ENCODE results near the gene FMNL2.

Gene FMNL2

GRCh38 chr2:152581360-152581759, 246.4 kb downstream of the FMNL2 start:
- no peak overlapping the region for H3K4me3 ChIP-seq (ENCODE audit: low read depth, low read length)
- in situ Hi-C loops (cut with HindIII; ENCODE audit: low sequenced_read_pairs), result no loop called here
- no peak for TF ChIP-seq CTCF (IDR thresholded peaks at IDR 0.05; ENCODE audit: low read depth, low read length, missing control alignments)
- DNase-seq (ENCODE audit: low read depth), result no peak

GRCh38 chr2:152582081-152582480, 247.1 kb downstream of the FMNL2 start:
- H3K4me3 ChIP-seq (ENCODE audit: low read depth, low read length), result no peak overlapping the region
- no peak for DNase-seq (ENCODE audit: low read depth)
- in situ Hi-C loops (cut with HindIII; ENCODE audit: low sequenced_read_pairs), result no loop called here
- TF ChIP-seq CTCF (IDR thresholded peaks at IDR 0.05; ENCODE audit: low read depth, low read length, missing control alignments), result no peak

GRCh38 chr2:152583512-152584229, 248.7 kb downstream of the FMNL2 start:
- H3K4me3 ChIP-seq (ENCODE audit: low read depth, low read length), result no peak overlapping the region
- in situ Hi-C loops (cut with HindIII; ENCODE audit: low sequenced_read_pairs), result no loop called here
- DNase-seq (ENCODE audit: low read depth), result no peak

GRCh38 chr2:152584301-152584700, 249.3 kb downstream of the FMNL2 start:
- H3K4me3 ChIP-seq (ENCODE audit: low read depth, low read length), result no peak overlapping the region
- DNase-seq (ENCODE audit: low read depth), result no peak
- TF ChIP-seq CTCF (IDR thresholded peaks at IDR 0.05; ENCODE audit: low read depth, low read length, missing control alignments), result no peak
- in situ Hi-C loops (cut with HindIII; ENCODE audit: low sequenced_read_pairs), result no loop called here

More at GRCh38 chr2:152583512-152584229, 248.7 kb downstream of the FMNL2 start:
- no peak for TF ChIP-seq CTCF (IDR thresholded peaks at IDR 0.05; ENCODE audit: low read depth, low read length, missing control alignments)

- no peak for TF ChIP-seq CTCF (IDR thresholded peaks at IDR 0.05; ENCODE audit: low read depth, low read length, missing control alignments)
- H3K4me3 ChIP-seq (ENCODE audit: low read depth, low read length), result no peak overlapping the region
- in situ Hi-C loops (cut with HindIII; ENCODE audit: low sequenced_read_pairs), result no loop called here
- DNase-seq (ENCODE audit: low read depth), result peak; percentile 95
These were observed 251.0 kb downstream of the FMNL2 start for GRCh38 chr2:152585830-152586484.

GRCh38 chr2:152587187-152587947, 252.4 kb downstream of the FMNL2 start:
- no peak overlapping the region for H3K4me3 ChIP-seq (ENCODE audit: low read depth, low read length)
- DNase-seq (ENCODE audit: low read depth), result no peak
- in situ Hi-C loops (cut with HindIII; ENCODE audit: low sequenced_read_pairs), result no loop called here
- no peak for TF ChIP-seq CTCF (IDR thresholded peaks at IDR 0.05; ENCODE audit: low read depth, low read length, missing control alignments)
